ENCODE measurements around the gene PDE3A. TPM values are rescaled to one million over a fixed set of nuclear protein-coding genes. Genes with fewer than 3 reads are reported as not detected.

Gene PDE3A
- total RNA-seq, 1 donor from 2014 or later: 2.4 TPM

DNA sequence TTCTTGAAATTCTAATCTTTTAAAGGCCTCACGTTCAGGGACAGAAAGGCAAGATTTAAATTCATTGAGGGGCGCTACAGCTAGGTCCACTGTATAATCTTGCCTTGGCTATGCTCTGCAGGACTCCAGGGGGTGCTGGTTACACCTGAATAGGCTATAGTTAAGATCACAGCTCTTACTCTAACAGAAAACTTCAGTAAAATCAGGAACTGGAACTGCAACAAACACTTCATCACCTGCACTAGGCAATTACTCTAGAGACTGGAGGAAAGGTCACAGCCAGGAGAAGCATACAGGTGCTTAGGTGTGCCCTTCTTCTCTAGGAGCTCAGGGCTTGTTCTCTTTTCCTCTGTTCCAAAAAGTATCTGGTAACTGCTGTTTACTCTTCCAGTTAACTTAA, 347.7 kb downstream of the PDE3A start:
- TF ChIP-seq, protein P1, sequence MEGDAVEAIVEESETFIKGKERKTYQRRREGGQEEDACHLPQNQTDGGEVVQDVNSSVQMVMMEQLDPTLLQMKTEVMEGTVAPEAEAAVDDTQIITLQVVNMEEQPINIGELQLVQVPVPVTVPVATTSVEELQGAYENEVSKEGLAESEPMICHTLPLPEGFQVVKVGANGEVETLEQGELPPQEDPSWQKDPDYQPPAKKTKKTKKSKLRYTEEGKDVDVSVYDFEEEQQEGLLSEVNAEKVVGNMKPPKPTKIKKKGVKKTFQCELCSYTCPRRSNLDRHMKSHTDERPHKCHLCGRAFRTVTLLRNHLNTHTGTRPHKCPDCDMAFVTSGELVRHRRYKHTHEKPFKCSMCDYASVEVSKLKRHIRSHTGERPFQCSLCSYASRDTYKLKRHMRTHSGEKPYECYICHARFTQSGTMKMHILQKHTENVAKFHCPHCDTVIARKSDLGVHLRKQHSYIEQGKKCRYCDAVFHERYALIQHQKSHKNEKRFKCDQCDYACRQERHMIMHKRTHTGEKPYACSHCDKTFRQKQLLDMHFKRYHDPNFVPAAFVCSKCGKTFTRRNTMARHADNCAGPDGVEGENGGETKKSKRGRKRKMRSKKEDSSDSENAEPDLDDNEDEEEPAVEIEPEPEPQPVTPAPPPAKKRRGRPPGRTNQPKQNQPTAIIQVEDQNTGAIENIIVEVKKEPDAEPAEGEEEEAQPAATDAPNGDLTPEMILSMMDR (conservative IDR thresholded peaks at IDR 0.05): no peak
- no peak for DNase-seq (ENCODE audit: low read depth, low spot score)
- H3K27me3 Mint-ChIP-seq (ENCODE audit: low read depth): no peaks in the 10 kb centered on the region
- no peak overlapping the region for H3K4me3 Mint-ChIP-seq
- H3K9me3 Mint-ChIP-seq: peaks cover 3% of the 10 kb centered on the region
- H3K27ac Mint-ChIP-seq (ENCODE audit: unreplicated experiment): no peak overlapping the region
- H3K36me3 Mint-ChIP-seq (ENCODE audit: low read depth): no peaks in the 10 kb centered on the region
- no peaks in the 10 kb centered on the region for H3K4me1 Mint-ChIP-seq

DNA sequence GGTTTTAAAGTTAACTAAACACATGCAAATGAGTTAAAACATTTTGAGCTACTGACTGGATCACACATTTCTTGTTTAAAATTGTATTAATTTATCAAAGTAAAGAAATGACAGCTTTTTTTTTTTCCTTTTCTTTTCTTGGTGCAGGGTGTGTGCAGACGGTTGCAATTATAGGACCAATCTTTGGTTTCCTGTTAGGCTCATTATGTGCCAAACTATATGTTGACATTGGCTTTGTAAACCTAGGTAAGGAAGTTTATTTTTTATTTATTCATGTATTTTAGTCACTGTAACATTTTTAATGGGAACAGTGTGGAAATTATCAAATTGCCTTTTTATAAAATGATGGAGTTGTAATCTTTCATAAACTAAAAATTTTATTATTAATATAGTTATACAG, 348.6 kb downstream of the PDE3A start:
- TF ChIP-seq, protein P1 (conservative IDR thresholded peaks at IDR 0.05): no peak
- H3K36me3 Mint-ChIP-seq (ENCODE audit: low read depth): no peaks in the 10 kb centered on the region

DNA sequence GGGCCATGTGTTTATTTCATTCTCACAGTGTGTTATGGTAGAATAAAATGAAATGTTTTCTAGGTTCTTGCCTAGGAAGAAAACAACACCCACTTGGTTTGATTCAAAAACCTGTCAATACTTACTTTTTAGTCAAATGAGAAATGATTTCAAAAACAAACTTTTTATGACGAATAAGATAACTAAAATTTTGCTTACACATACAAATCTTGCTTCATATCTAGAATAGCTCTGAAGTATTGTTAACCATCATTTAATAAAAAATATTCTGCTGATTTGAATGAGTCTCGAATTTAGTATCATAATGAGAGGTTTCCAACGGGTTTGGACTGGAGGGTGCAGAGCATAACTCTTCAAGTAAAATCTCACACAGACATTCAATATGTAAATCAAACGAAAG, 350.0 kb downstream of the PDE3A start:
- H3K36me3 Mint-ChIP-seq (ENCODE audit: low read depth): no peaks in the 10 kb centered on the region
- no peak overlapping the region for H3K27ac Mint-ChIP-seq (ENCODE audit: unreplicated experiment)
- H3K4me3 Mint-ChIP-seq: no peak overlapping the region
- TF ChIP-seq, protein P1 (conservative IDR thresholded peaks at IDR 0.05): no peak
- DNase-seq (ENCODE audit: low read depth, low spot score): no peak
- H3K9me3 Mint-ChIP-seq: peaks cover 3% of the 10 kb centered on the region
- no peaks in the 10 kb centered on the region for H3K4me1 Mint-ChIP-seq
- H3K27me3 Mint-ChIP-seq (ENCODE audit: low read depth): no peaks in the 10 kb centered on the region

More for the DNA sequence above, 348.6 kb downstream of the PDE3A start:
- no peak for DNase-seq (ENCODE audit: low read depth, low spot score)
- H3K27ac Mint-ChIP-seq (ENCODE audit: unreplicated experiment): no peak overlapping the region
- no peaks in the 10 kb centered on the region for H3K4me1 Mint-ChIP-seq
- peaks cover 3% of the 10 kb centered on the region for H3K9me3 Mint-ChIP-seq
- H3K4me3 Mint-ChIP-seq: no peak overlapping the region
- no peaks in the 10 kb centered on the region for H3K27me3 Mint-ChIP-seq (ENCODE audit: low read depth)

DNA sequence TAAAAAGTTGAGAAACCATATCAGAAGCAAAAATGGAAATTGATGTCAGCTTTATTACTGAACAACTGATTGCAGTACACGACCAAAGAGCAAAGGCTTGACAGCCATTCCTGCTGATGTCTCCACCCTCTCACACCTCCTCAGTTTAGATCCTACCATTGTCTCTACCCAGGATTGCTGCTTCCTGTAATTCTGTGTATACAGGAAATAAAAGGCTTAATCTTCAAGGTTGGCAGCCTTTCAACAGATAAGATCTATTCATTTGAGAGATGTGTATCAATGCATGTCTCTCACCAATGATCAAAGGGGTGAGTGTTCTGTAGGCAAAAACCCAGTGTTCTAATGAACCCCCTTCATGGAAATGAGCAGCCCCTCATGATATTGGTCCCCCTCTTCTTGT, 353.8 kb downstream of the PDE3A start:
- H3K36me3 Mint-ChIP-seq (ENCODE audit: low read depth): no peaks in the 10 kb centered on the region
- no peak overlapping the region for H3K27ac Mint-ChIP-seq (ENCODE audit: unreplicated experiment)
- DNase-seq (ENCODE audit: low read depth, low spot score): no peak
- TF ChIP-seq, protein P1 (conservative IDR thresholded peaks at IDR 0.05): no peak
- no peaks in the 10 kb centered on the region for H3K4me1 Mint-ChIP-seq
- no peak overlapping the region for H3K4me3 Mint-ChIP-seq
- H3K27me3 Mint-ChIP-seq (ENCODE audit: low read depth): no peaks in the 10 kb centered on the region
- H3K9me3 Mint-ChIP-seq: peaks cover 3% of the 10 kb centered on the region

DNA sequence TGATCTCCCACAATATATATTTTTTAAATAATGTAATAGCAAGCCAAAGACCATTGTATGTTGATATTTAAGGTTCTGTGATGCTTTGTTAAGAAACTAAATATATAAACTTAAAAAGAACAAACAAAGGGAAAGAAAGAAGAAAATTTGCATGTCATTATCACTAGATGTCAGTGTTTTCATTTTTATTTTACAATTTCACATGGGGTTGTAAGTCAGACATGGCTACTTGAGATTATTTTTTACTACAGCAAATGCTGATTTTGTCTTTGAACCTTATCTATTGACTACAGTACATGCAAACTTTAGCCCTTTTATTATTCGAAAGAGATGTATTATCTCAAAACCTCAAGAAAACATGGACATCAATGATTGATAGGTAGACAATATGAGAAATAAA, 362.9 kb downstream of the PDE3A start:
- H3K27me3 Mint-ChIP-seq (ENCODE audit: low read depth): no peaks in the 10 kb centered on the region
- no peak for DNase-seq (ENCODE audit: low read depth, low spot score)
- H3K9me3 Mint-ChIP-seq: peaks cover 4% of the 10 kb centered on the region
- no peak overlapping the region for H3K27ac Mint-ChIP-seq (ENCODE audit: unreplicated experiment)
- no peaks in the 10 kb centered on the region for H3K36me3 Mint-ChIP-seq (ENCODE audit: low read depth)
- TF ChIP-seq, protein P1 (conservative IDR thresholded peaks at IDR 0.05): no peak
- H3K4me3 Mint-ChIP-seq: no peak overlapping the region
- H3K4me1 Mint-ChIP-seq: no peaks in the 10 kb centered on the region

Measured in neural crest cell (in vitro differentiated cells).